HL-60 (cell line): ENCODE data around the gene CHTF18.

Experiments
- DNase-seq, 2 experiments: peaks; one replicate each; pipeline ENCODE4 v3.0.0-alpha.2; 2010 to 2020; ENCODE audit warnings: low read depth in 1 of 2, low spot score in 1 of 2
- H3K27ac ChIP-seq: fragments of 250-450 bp; sonication (Bioruptor Pico); replicated peaks from 2 replicates; pipeline ENCODE4 v1.5.1; 2020; ENCODE audit warnings: mild to moderate bottlenecking, moderate library complexity
- H3K27me3 ChIP-seq: fragments of 250-450 bp; sonication (Bioruptor Pico); 2 replicates; pipeline ENCODE4 v1.5.1; 2021; ENCODE audit warnings: mild to moderate bottlenecking, moderate library complexity; ENCODE audit not compliant: insufficient read depth, poor library complexity, severe bottlenecking
- H3K4me3 ChIP-seq: replicated peaks from 2 replicates; pipeline ENCODE4 v1.5.1; 2011; ENCODE audit warnings: mild to moderate bottlenecking, control low read depth, low read length; ENCODE audit not compliant: insufficient read depth
- GABPA ChIP-seq: IDR thresholded peaks from 2 replicates; pipeline ENCODE4 v1.6.1; 2012; ENCODE audit warnings: low read depth
- POLR2AphosphoS5 ChIP-seq: IDR thresholded peaks from 2 replicates; pipeline ENCODE4 v1.6.1; 2012; ENCODE audit warnings: low read depth
- SPI1 ChIP-seq: IDR thresholded peaks from 2 replicates; pipeline ENCODE4 v1.6.1; 2012; ENCODE audit warnings: low read depth, mild to moderate bottlenecking, borderline replicate concordance
- TF ChIP-seq, protein P1 (sequence below): IDR thresholded peaks from one replicate; pipeline ENCODE4 v1.5.1; 2011; ENCODE audit warnings: low read length, control low read depth, inconsistent platforms; ENCODE audit not compliant: insufficient read depth
- TF ChIP-seq, protein P2 (sequence below): IDR thresholded peaks from 2 replicates; pipeline ENCODE4 v1.6.1; 2012; ENCODE audit warnings: low read depth; ENCODE audit not compliant: insufficient replicate concordance

CHTF18 gene

DNA sequence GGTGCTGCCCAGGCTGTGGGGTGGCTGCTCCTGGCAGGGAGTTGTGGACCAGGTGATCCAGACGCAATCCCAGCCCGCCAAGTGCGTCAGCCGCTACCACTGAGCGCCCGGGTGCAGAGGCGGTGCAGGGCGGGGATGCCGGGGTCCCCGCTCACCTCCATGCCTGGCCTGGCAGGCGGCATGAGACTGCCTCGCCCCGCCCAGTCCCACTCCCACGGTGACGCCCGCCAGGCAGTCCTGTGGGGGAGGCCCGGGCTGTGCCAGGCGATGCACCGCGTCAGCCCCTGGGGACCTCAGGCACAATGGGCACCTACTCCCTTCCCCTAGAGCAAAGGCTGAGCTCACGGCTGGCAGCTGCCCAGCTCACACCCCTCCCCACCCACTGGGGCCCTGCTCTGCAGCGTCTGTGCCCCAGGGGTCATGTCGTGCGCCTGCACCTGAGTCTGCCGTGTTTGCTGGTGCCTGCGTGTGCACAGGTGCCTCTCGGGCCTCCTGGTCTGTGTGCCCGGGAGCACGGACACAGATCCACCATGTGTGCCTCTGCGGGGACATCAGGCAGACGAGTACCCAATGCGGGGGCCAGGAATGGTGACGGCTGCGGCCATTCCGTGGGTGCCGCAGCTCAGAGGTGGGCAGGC lies 5.5 kb upstream of the CHTF18 start:
- no peak for DNase-seq
- H3K4me3 ChIP-seq, result no peak overlapping the region

DNA sequence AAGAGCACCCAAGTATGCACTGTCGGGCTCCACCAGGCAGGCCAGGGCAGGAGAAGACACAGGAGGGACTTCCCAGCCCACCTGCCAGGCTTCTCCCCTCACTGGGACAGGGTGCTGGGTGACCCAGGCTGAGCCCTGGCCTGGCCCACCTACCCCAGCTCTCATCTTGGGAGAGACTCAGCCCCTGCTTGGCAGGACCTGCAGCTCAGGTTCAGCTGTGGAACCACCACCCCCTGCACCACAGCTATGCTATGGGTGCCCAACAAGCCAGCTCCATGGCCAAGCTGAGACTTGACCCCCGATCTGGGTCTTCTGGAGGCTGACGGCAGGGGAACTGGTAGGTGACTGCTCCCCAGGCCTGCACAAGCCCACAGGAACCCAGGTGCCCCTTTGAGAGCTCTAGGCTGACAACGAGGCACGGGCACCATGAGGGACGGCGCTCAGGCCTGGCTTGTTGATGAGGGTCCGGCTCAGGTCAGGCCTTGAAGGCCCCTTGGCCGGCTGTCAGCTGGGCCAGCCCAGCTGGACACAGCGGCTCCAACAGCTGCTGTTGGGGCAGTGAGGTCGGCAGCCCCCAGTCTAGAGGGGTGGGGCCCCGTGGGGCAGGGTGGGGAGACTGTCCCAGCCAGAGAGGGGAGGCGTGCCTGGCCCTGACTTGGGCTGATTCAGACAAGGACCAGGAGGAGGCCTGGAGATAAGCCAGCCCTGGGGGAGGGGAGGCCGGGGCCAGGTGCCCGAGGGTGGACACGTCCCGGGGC lies 4.8 kb upstream of the CHTF18 start:
- Histone ChIP-seq H3K27me3 (peaks cover 15% of the 10 kb centered on the region), H3K4me3 (no peak overlapping the region), H3K27ac (no peak overlapping the region)
- DNase-seq, result no peak
- TF ChIP-seq POLR2AphosphoS5, result no peak
- TF ChIP-seq, protein P1, sequence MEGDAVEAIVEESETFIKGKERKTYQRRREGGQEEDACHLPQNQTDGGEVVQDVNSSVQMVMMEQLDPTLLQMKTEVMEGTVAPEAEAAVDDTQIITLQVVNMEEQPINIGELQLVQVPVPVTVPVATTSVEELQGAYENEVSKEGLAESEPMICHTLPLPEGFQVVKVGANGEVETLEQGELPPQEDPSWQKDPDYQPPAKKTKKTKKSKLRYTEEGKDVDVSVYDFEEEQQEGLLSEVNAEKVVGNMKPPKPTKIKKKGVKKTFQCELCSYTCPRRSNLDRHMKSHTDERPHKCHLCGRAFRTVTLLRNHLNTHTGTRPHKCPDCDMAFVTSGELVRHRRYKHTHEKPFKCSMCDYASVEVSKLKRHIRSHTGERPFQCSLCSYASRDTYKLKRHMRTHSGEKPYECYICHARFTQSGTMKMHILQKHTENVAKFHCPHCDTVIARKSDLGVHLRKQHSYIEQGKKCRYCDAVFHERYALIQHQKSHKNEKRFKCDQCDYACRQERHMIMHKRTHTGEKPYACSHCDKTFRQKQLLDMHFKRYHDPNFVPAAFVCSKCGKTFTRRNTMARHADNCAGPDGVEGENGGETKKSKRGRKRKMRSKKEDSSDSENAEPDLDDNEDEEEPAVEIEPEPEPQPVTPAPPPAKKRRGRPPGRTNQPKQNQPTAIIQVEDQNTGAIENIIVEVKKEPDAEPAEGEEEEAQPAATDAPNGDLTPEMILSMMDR, result no peak
- TF ChIP-seq GABPA, result no peak
- TF ChIP-seq, protein P2, sequence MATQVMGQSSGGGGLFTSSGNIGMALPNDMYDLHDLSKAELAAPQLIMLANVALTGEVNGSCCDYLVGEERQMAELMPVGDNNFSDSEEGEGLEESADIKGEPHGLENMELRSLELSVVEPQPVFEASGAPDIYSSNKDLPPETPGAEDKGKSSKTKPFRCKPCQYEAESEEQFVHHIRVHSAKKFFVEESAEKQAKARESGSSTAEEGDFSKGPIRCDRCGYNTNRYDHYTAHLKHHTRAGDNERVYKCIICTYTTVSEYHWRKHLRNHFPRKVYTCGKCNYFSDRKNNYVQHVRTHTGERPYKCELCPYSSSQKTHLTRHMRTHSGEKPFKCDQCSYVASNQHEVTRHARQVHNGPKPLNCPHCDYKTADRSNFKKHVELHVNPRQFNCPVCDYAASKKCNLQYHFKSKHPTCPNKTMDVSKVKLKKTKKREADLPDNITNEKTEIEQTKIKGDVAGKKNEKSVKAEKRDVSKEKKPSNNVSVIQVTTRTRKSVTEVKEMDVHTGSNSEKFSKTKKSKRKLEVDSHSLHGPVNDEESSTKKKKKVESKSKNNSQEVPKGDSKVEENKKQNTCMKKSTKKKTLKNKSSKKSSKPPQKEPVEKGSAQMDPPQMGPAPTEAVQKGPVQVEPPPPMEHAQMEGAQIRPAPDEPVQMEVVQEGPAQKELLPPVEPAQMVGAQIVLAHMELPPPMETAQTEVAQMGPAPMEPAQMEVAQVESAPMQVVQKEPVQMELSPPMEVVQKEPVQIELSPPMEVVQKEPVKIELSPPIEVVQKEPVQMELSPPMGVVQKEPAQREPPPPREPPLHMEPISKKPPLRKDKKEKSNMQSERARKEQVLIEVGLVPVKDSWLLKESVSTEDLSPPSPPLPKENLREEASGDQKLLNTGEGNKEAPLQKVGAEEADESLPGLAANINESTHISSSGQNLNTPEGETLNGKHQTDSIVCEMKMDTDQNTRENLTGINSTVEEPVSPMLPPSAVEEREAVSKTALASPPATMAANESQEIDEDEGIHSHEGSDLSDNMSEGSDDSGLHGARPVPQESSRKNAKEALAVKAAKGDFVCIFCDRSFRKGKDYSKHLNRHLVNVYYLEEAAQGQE, result no peak
- no peak for TF ChIP-seq SPI1

More for the DNA sequence above, 5.5 kb upstream of the CHTF18 start:
- TF ChIP-seq, protein P2, result no peak
- TF ChIP-seq POLR2AphosphoS5 (no peak; the same call in 1 of the 2 replicates), GABPA (no peak), SPI1 (no peak)
- TF ChIP-seq, protein P1, result no peak
- Histone ChIP-seq H3K27me3 (peaks cover 15% of the 10 kb centered on the region), H3K27ac (no peak overlapping the region)

DNA sequence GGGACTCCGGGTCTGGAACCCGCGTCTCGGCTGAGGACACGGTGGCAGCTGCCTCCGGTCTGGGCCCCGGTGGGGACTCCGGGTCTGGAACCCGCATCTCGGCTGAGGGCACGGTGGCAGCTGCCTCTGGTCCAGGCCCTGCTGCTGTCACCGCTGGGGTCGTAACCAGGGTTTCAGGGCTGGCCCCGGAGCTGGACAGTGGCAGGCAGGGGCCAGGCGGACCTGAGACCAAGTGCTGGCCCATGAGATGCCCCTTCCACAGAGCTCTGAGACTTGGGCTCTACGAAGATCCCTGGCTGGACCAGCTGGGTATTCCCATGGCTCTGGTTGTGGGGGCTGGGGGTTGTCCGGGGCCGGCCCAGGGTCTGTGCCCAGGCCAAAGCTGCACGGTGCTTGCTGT lies 4.0 kb upstream of the CHTF18 start:
- Histone ChIP-seq H3K4me3 (no peak overlapping the region), H3K27ac (no peak overlapping the region), H3K27me3 (peaks cover 13% of the 10 kb centered on the region)
- DNase-seq, result no peak
- TF ChIP-seq GABPA (no peak), SPI1 (no peak), POLR2AphosphoS5 (no peak; the same call in 1 of the 2 replicates)
- TF ChIP-seq, protein P1, result no peak
- TF ChIP-seq, protein P2, result no peak
